ENCODE results near the gene CEMIP. TPM values are rescaled to one million over a fixed set of nuclear protein-coding genes. Genes with fewer than 3 reads are reported as not detected.
"Not testable (repeated sequence)": the region's sequence is repeated elsewhere in the genome, so short reads cannot be mapped to it uniquely, and the experiment has no call there.

Gene CEMIP
- total RNA-seq, 4 donors from 2014 or later: 0.27 to 0.32 TPM; not detected in 2

- Histone ChIP-seq H3K27ac (no peak overlapping the region), H3K27me3 (no peaks in the 10 kb centered on the region), H3K4me3 (no peak overlapping the region), H3K9me3 (no peaks in the 10 kb centered on the region), H3K4me1 (no peaks in the 10 kb centered on the region), H3K36me3 (peaks cover 0 to 19% (median 6%) of the 10 kb centered on the region in 4 donors)
- no peak for DNase-seq
- peak in 1 of 3 donors; percentile 26 for TF ChIP-seq POLR2AphosphoS5 (IDR thresholded peaks at IDR 0.05)
- no peak for TF ChIP-seq CTCF (IDR thresholded peaks at IDR 0.05)
- in situ Hi-C loops (cut with MboI; ENCODE audit: low pct_ligation_motif_present in 1 of 4, low pct_unique_long_range_greater_than_20kb in 1 of 4, low sequenced_read_pairs in 3 of 4): loop anchor here in 2 of 4 donors (10.0 to 25.0 kb wide), 2 partner anchors 59 to 294 kb away; no protein-coding TSS in a partner anchor
- intact Hi-C loops (cut with DNase I; ENCODE audit: low total_unique reads): no loop called here
- 70 to 100% methylated on average over 1 to 3 of the region's 3 CpGs for WGBS, 2 donors (ENCODE audit: low coverage in 1 of 2)
Observed at GRCh38 chr15:80755885-80756284, 23.3 kb upstream of the CEMIP start.

GRCh38 chr15:80758130-80758745 is 20.9 kb upstream of the CEMIP start:
- no peak for DNase-seq
- H3K4me1 ChIP-seq: no peaks in the 10 kb centered on the region
- H3K27ac ChIP-seq: no peak overlapping the region
- H3K4me3 ChIP-seq: no peak overlapping the region
- in situ Hi-C loops (cut with MboI; ENCODE audit: low pct_ligation_motif_present in 1 of 4, low pct_unique_long_range_greater_than_20kb in 1 of 4, low sequenced_read_pairs in 3 of 4): loop anchor here in 2 of 4 donors (10.0 to 25.0 kb wide), 2 partner anchors 57 to 296 kb away; no protein-coding TSS in a partner anchor
- no peaks in the 10 kb centered on the region for H3K9me3 ChIP-seq
- TF ChIP-seq POLR2AphosphoS5 (IDR thresholded peaks at IDR 0.05) (no peak), POLR2A (IDR thresholded peaks at IDR 0.05) (no peak), CTCF (IDR thresholded peaks at IDR 0.05) (no peak), EP300 (IDR thresholded peaks at IDR 0.05; ENCODE audit: low read depth) (no peak)
- H3K36me3 ChIP-seq: peaks cover 0 to 19% (median 6%) of the 10 kb centered on the region in 4 donors
- intact Hi-C loops (cut with DNase I; ENCODE audit: low total_unique reads): no loop called here
- H3K27me3 ChIP-seq: no peaks in the 10 kb centered on the region
- WGBS, 2 donors (ENCODE audit: low coverage in 1 of 2): 69 to 71% methylated on average over 6 of the region's 6 CpGs

- H3K36me3 ChIP-seq: no peaks in the 10 kb centered on the region
- no peak for DNase-seq
- in situ Hi-C loops (cut with MboI; ENCODE audit: low pct_ligation_motif_present in 1 of 4, low pct_unique_long_range_greater_than_20kb in 1 of 4, low sequenced_read_pairs in 3 of 4): loop anchor here in 1 of 4 donors (25.0 kb wide), 1 partner anchor 299 kb away; no protein-coding TSS in a partner anchor
- H3K27ac ChIP-seq: no peak overlapping the region
- H3K27me3 ChIP-seq: no peaks in the 10 kb centered on the region
- no peaks in the 10 kb centered on the region for H3K4me1 ChIP-seq
- intact Hi-C loops (cut with DNase I; ENCODE audit: low total_unique reads): no loop called here
- no peaks in the 10 kb centered on the region for H3K9me3 ChIP-seq
- WGBS, 2 donors (ENCODE audit: low coverage in 1 of 2): 30 to 42% methylated on average over 4 of the region's 4 CpGs
- no peak overlapping the region for H3K4me3 ChIP-seq
- TF ChIP-seq CTCF (IDR thresholded peaks at IDR 0.05) (no peak), POLR2AphosphoS5 (IDR thresholded peaks at IDR 0.05) (no peak), EP300 (IDR thresholded peaks at IDR 0.05; ENCODE audit: low read depth) (no peak), POLR2A (IDR thresholded peaks at IDR 0.05) (no peak)
Observed at GRCh38 chr15:80760960-80761359, 18.2 kb upstream of the CEMIP start.

- H3K9me3 ChIP-seq: no peaks in the 10 kb centered on the region
- intact Hi-C loops (cut with DNase I; ENCODE audit: low total_unique reads) (no loop called here), in situ Hi-C loops (cut with MboI; ENCODE audit: low pct_ligation_motif_present in 1 of 4, low pct_unique_long_range_greater_than_20kb in 1 of 4, low sequenced_read_pairs in 3 of 4) (loop anchor here in 1 of 4 donors (25.0 kb wide), 1 partner anchor 299 kb away; no protein-coding TSS in a partner anchor)
- H3K27ac ChIP-seq: no peak overlapping the region
- TF ChIP-seq CTCF (IDR thresholded peaks at IDR 0.05) (no peak), POLR2A (IDR thresholded peaks at IDR 0.05) (no peak), EP300 (IDR thresholded peaks at IDR 0.05; ENCODE audit: low read depth) (no peak), POLR2AphosphoS5 (IDR thresholded peaks at IDR 0.05) (no peak)
- DNase-seq: no peak
- no peaks in the 10 kb centered on the region for H3K27me3 ChIP-seq
- H3K4me3 ChIP-seq: no peak overlapping the region
- 91 to 92% methylated on average over 4 to 6 of the region's 6 CpGs for WGBS, 2 donors (ENCODE audit: low coverage in 1 of 2)
- H3K4me1 ChIP-seq: no peaks in the 10 kb centered on the region
- H3K36me3 ChIP-seq: no peaks in the 10 kb centered on the region
Observed at GRCh38 chr15:80761754-80762153, 17.4 kb upstream of the CEMIP start.

- intact Hi-C loops (cut with DNase I; ENCODE audit: low total_unique reads): not testable (repeated sequence)
Observed at GRCh38 chr15:80763235-80763634, 15.9 kb upstream of the CEMIP start.

More at GRCh38 chr15:80763235-80763634, 15.9 kb upstream of the CEMIP start:
- not testable (repeated sequence) for H3K4me1 ChIP-seq, H3K36me3 ChIP-seq, H3K4me3 ChIP-seq, H3K27ac ChIP-seq, H3K9me3 ChIP-seq, H3K27me3 ChIP-seq, DNase-seq
- 91 to 95% methylated on average over 3 of the region's 3 CpGs for WGBS, 2 donors (ENCODE audit: low coverage in 1 of 2)
- in situ Hi-C loops (cut with MboI; ENCODE audit: low pct_ligation_motif_present in 1 of 4, low pct_unique_long_range_greater_than_20kb in 1 of 4, low sequenced_read_pairs in 3 of 4): loop anchor here in 1 of 4 donors (25.0 kb wide), 1 partner anchor 301 kb away; no protein-coding TSS in a partner anchor

All from transverse colon (tissue), 4 donors.